Trophoblast cell (in vitro differentiated cells and primary cell): ENCODE measurements around the gene RARB.

Source experiments
- DNase-seq, 2 donors: peaks; one replicate each; pipeline ENCODE4 v3.0.0-alpha.2; 2016
- H2AFZ ChIP-seq: 2 replicates; pipeline ENCODE4 v1.6.1; 2013; ENCODE audit warnings: low read length, moderate library complexity, mild to moderate bottlenecking; ENCODE audit not compliant: insufficient read depth, poor library complexity
- H2AK5ac ChIP-seq: 2 replicates; pipeline ENCODE4 v1.6.1; 2013; ENCODE audit warnings: mild to moderate bottlenecking, low read length
- H2BK120ac ChIP-seq: 2 replicates; pipeline ENCODE4 v1.6.1; 2013; ENCODE audit warnings: low read length, mild to moderate bottlenecking, moderate library complexity; ENCODE audit not compliant: insufficient read depth, poor library complexity
- H2BK12ac ChIP-seq: 2 replicates; pipeline ENCODE4 v1.6.1; 2013; ENCODE audit warnings: mild to moderate bottlenecking, low read length, moderate library complexity
- H2BK5ac ChIP-seq: 2 replicates; pipeline ENCODE4 v1.6.1; 2013; ENCODE audit warnings: low read length, low read depth, moderate library complexity, mild to moderate bottlenecking; ENCODE audit not compliant: poor library complexity
- H3K14ac ChIP-seq: 2 replicates; pipeline ENCODE4 v1.6.1; 2013; ENCODE audit warnings: mild to moderate bottlenecking, low read length
- H3K18ac ChIP-seq: 2 replicates; pipeline ENCODE4 v1.6.1; 2013; ENCODE audit warnings: mild to moderate bottlenecking, low read length
- H3K23ac ChIP-seq: 2 replicates; pipeline ENCODE4 v1.6.1; 2013; ENCODE audit warnings: low read length
- H3K27ac ChIP-seq: 2 replicates; pipeline ENCODE4 v1.5.1; 2013; ENCODE audit warnings: low read depth, mild to moderate bottlenecking, inconsistent platforms, low read length, moderate library complexity
- H3K27me3 ChIP-seq: 2 replicates; pipeline ENCODE4 v1.6.1; 2013; ENCODE audit warnings: inconsistent platforms, mild to moderate bottlenecking, low read length, moderate library complexity; ENCODE audit not compliant: insufficient read depth
- H3K36me3 ChIP-seq, 2 experiments: 1 replicate in 1 of 2; 2 replicates in 1 of 2; pipeline ENCODE4 v1.6.1; 2013; ENCODE audit warnings: low read length in 2 of 2, mild to moderate bottlenecking in 2 of 2, moderate library complexity in 1 of 2; ENCODE audit not compliant: insufficient read depth in 2 of 2, control insufficient read depth in 1 of 2
- H3K4ac ChIP-seq: 2 replicates; pipeline ENCODE4 v1.6.1; 2013; ENCODE audit warnings: low read depth, mild to moderate bottlenecking, low read length, moderate library complexity
- H3K4me1 ChIP-seq, 2 experiments: 1 replicate in 1 of 2; 2 replicates in 1 of 2; pipeline ENCODE4 v1.6.1; 2013; ENCODE audit warnings: low read length in 2 of 2, mild to moderate bottlenecking in 2 of 2, moderate library complexity in 1 of 2; ENCODE audit not compliant: insufficient read depth in 2 of 2, control insufficient read depth in 1 of 2
- H3K4me2 ChIP-seq: 2 replicates; pipeline ENCODE4 v1.6.1; 2013; ENCODE audit warnings: inconsistent platforms, mild to moderate bottlenecking, low read length, moderate library complexity
- H3K4me3 ChIP-seq: 2 replicates; pipeline ENCODE4 v1.5.1; 2013; ENCODE audit warnings: mild to moderate bottlenecking, low read depth, low read length, inconsistent platforms
- H3K79me1 ChIP-seq: one replicate; pipeline ENCODE4 v1.6.1; 2013; ENCODE audit warnings: low read length
- H3K79me2 ChIP-seq: 2 replicates; pipeline ENCODE4 v1.6.1; 2013; ENCODE audit warnings: low read length, mild to moderate bottlenecking; ENCODE audit not compliant: control insufficient read depth, insufficient read depth, poor library complexity
- H3K9ac ChIP-seq: 2 replicates; pipeline ENCODE4 v1.6.1; 2013; ENCODE audit warnings: mild to moderate bottlenecking, low read length
- H3K9me3 ChIP-seq: 2 replicates; pipeline ENCODE4 v1.6.1; 2013; ENCODE audit warnings: low read depth, mild to moderate bottlenecking, control low read depth, inconsistent platforms, low read length; ENCODE audit not compliant: insufficient read depth
- H4K12ac ChIP-seq: 2 replicates; pipeline ENCODE4 v1.6.1; 2013; ENCODE audit warnings: low read depth, mild to moderate bottlenecking, low read length, moderate library complexity
- H4K8ac ChIP-seq: 2 replicates; pipeline ENCODE4 v1.6.1; 2013; ENCODE audit warnings: low read depth, mild to moderate bottlenecking, low read length, moderate library complexity
- H4K91ac ChIP-seq: one replicate; pipeline ENCODE4 v1.6.1; 2013; ENCODE audit warnings: low read depth, mild to moderate bottlenecking, low read length, moderate library complexity
- WGBS: extraction: QIAGEN DNeasy Blood & Tissue Kit; methylation state at CpG from one replicate; pipeline ENCODE4 v1.1.7; 2013; ENCODE audit warnings: missing lambda C conversion rate; ENCODE audit not compliant: insufficient read length, insufficient coverage; ENCODE audit errors: extremely low coverage; 5-methylcytosine and 5-hydroxymethylcytosine counted together

The RARB gene

DNA sequence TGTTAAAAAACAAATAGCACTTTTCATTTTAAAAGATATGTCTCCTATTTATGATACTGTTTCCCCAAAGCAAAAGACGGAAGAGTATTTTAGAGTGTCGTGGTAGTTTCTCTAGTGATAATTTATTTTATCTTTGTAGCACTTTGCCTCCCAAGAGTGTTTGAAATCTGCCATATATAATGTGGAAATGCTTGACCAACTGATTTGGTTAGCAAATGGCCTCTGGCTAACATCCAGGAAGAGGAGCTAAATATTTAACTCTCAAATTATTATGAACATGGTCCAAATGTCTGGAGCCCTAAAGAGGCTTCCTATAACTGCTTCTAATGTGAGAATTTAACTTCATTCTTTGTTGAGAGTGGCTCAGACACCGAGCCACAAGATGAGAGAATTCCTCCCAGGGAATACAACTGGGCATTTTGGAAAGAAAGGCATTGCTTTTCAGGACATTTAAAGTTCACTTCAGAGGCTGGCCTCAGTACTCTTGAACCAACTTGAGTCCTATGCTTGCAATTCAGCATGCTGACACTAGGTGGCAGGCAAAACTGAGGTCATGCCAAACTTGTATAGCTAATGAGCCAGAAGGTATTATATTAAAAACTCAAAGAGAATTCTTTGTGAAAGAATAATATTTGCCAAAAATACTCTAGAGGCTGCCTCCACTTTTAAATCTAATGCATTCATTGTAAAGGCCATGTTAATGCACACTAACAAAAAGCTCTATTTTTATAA, 104.5 kb downstream of the RARB start:
- Histone ChIP-seq H4K8ac (no peak overlapping the region), H3K4me1 (no peaks in the 10 kb centered on the region), H2AFZ (no peak overlapping the region), H3K9me3 (no peaks in the 10 kb centered on the region), H3K4ac (no peak overlapping the region), H3K27ac (no peak overlapping the region), H2AK5ac (no peak overlapping the region), H3K23ac (no peak overlapping the region), H3K9ac (no peak overlapping the region), H3K18ac (no peak overlapping the region), H3K27me3 (no peaks in the 10 kb centered on the region), H4K91ac (no peak overlapping the region), H3K79me2 (no peaks in the 10 kb centered on the region), H3K4me2 (no peak overlapping the region), H4K12ac (no peak overlapping the region), H3K79me1 (no peaks in the 10 kb centered on the region), H2BK12ac (no peak overlapping the region), H3K4me3 (no peak overlapping the region), H2BK5ac (no peak overlapping the region), H3K14ac (no peak overlapping the region), H3K36me3 (peaks cover 0 to 4% of the 10 kb centered on the region in 2 experiments), H2BK120ac (no peak overlapping the region)
- no CpG with 5 or more reads among the region's 3 CpGs for WGBS
- peak in 1 of 2 donors; percentile 23 for DNase-seq

DNA sequence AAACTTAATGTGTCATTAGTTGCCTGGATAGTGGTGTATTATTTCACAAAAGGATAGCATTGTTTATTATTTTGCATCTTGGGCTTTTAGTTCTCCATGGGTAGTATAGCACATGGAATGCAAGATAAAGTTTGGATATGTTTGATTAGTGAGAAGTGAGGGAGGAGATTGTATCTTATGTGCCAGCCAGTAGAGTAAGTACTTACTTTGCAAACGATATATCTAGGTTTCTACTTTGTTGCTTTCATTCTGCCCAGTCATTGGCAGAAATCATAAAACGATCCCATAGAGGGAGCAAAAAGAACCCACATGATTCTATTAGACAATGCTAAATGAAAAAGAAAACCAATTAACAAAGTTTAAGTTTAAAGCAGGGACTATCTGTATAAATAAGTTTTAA, 105.3 kb downstream of the RARB start:
- Histone ChIP-seq H3K23ac (no peak overlapping the region), H2BK5ac (no peak overlapping the region), H4K12ac (no peak overlapping the region), H3K36me3 (peaks cover 0 to 3% of the 10 kb centered on the region in 2 experiments), H3K9me3 (no peaks in the 10 kb centered on the region), H3K27ac (no peak overlapping the region), H2AFZ (no peak overlapping the region), H3K79me1 (no peaks in the 10 kb centered on the region), H3K4me2 (no peak overlapping the region), H3K4ac (no peak overlapping the region), H3K9ac (no peak overlapping the region), H4K8ac (no peak overlapping the region), H3K79me2 (no peaks in the 10 kb centered on the region), H2BK12ac (no peak overlapping the region), H2AK5ac (no peak overlapping the region), H3K18ac (no peak overlapping the region), H3K4me1 (no peaks in the 10 kb centered on the region), H3K27me3 (no peaks in the 10 kb centered on the region), H2BK120ac (no peak overlapping the region), H3K4me3 (no peak overlapping the region), H3K14ac (no peak overlapping the region), H4K91ac (no peak overlapping the region)
- DNase-seq, result no peak
- no CpG with 5 or more reads among the region's 2 CpGs for WGBS

DNA sequence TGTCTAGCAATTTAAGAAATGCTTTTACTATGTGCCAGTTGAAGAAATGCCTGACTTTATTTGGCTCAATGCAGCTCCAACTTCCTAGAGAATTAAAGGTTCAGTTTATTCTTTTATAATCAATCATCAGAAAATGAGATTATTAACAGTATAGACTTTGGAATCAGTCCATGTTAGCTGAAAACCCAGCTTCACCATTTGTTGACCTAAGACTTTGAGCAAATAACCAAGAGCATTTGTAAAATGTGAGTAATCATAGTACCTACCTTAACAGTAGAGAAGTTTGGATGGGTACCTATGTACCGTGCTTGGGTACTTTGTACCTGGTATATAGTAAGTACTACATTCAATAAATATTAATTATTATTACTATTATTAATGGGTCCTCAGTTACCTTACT, 105.9 kb downstream of the RARB start:
- Histone ChIP-seq H3K36me3 (peaks cover 0 to 2% of the 10 kb centered on the region in 2 experiments), H3K79me2 (no peaks in the 10 kb centered on the region), H3K9me3 (no peaks in the 10 kb centered on the region), H3K18ac (no peak overlapping the region), H3K23ac (no peak overlapping the region), H3K79me1 (no peaks in the 10 kb centered on the region), H3K4me1 (no peaks in the 10 kb centered on the region), H3K14ac (no peak overlapping the region), H2BK5ac (no peak overlapping the region), H3K4ac (no peak overlapping the region), H3K9ac (no peak overlapping the region), H3K4me2 (no peak overlapping the region), H4K8ac (no peak overlapping the region), H3K4me3 (no peak overlapping the region), H2BK120ac (no peak overlapping the region), H3K27ac (no peak overlapping the region), H3K27me3 (no peaks in the 10 kb centered on the region), H4K12ac (no peak overlapping the region), H4K91ac (no peak overlapping the region), H2AFZ (no peak overlapping the region), H2BK12ac (no peak overlapping the region), H2AK5ac (no peak overlapping the region)
- WGBS, result no CpG with 5 or more reads among the region's 1 CpG
- DNase-seq, result no peak

DNA sequence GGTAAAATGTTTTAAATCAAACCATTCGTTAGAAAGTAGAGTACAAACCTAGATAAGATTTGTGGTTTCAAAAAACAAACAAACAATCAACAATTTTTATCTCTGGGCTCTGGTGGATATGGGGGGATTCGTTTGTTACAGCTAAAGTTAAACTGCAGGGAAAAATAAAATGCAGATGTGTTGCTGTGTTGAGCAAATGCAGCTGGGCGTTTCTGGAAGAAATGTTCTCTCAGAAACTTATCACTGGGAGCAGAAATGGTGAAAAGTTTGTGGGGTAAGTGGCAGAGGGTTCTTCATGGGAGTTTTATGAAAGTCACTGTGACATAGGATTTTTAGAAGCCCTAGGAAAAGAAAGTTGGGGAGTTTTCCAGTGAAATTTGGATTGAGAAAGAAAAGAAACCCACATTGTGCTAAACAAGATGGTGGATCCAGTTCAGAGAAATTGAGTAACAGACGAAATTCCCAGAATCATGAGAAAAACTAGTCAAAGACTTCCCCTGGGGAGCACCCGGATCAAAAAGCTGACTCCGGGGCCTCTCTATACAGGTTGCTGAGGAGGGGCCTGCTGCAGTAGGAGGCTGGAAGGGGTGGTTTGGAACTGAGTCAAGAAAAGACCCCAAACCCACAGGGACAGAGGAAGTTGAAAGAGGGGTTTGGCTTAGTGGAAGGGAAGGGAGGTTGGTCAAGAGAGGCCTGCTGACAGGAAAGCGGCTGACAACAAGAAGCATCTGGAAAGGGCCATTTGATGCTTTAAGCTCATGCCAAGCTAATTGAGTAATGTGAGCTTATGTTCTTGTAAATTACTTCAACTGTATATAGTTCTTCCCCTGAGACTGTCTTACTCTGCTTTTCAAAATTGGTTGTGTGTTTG, 108.7 kb downstream of the RARB start:
- Histone ChIP-seq H3K36me3 (no peaks in the 10 kb centered on the region), H3K27me3 (no peaks in the 10 kb centered on the region), H4K91ac (no peak overlapping the region), H3K18ac (no peak overlapping the region), H2AFZ (no peak overlapping the region), H3K27ac (no peak overlapping the region), H2AK5ac (no peak overlapping the region), H3K4me1 (no peaks in the 10 kb centered on the region), H3K9me3 (no peaks in the 10 kb centered on the region), H3K79me2 (no peaks in the 10 kb centered on the region), H2BK5ac (no peak overlapping the region), H3K4me3 (no peak overlapping the region), H3K79me1 (no peaks in the 10 kb centered on the region), H2BK12ac (no peak overlapping the region), H4K8ac (no peak overlapping the region), H2BK120ac (no peak overlapping the region), H3K9ac (no peak overlapping the region), H3K4me2 (no peak overlapping the region), H3K14ac (no peak overlapping the region), H3K23ac (no peak overlapping the region), H4K12ac (no peak overlapping the region), H3K4ac (no peak overlapping the region)
- DNase-seq, result no peak
- WGBS, result no CpG with 5 or more reads among the region's 7 CpGs
